ENCODE results near the gene PSMB11.

Gene PSMB11

DNA sequence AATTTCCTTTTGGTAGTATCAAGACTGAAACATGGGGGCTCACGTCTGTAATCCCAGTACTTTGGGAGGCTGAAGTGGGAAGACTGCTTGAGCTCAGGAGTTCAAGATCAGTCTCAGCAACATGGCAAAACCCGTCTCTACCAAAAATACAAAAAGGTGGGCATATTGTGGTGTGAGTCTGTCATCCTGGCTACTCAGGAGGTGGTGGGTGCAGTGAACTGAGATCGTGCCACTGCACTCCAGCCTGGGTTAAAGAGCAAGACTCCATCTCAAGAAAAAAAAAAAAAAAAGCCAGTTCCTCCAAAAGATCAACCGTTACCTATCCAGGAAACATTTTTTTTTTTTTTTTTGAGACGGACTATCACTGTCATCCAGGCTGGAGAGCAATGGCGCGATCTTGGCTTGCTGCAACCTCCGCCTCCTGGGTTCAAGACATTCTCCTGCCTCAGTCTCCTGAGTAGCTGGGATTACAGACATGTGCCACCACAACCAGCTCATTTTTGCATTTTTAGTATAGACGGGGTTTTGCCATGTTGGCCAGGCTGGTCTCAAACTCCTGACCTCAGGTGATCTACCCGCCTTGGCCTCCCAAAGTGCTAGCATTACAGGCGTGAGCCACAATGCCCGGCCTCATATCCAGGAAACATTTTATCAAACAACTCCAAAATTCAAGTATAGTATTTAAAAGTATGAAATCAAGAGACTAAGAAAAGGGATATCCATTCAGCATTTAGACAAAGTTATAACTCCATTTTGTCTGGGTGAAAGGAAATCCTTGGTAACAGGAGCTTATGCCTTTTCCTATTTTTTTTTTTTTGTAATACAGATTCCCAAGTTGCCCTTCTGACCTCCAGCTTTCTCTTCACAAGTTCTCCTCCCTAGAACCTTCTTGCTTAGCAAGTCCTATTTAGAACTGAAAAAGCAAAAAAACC, 49.5 kb downstream of the PSMB11 start:
- no peak for DNase-seq

DNA sequence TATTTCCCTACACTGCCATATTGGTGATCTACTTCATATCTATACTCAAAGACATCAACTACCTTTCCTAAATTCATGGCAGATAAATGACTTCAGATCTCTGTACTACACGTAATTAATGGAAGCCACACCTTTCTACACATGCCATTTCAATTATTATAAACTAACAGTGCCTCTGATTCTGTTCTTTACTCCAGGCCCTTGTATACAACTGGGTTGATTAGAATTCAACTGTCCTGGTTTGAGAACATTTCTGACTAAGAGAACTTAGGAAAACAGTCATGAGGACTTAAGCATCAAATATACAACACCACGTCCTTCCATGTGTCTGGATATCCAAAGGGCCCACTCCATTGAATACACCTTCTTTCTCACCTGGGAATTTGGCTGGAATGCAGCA, 51.1 kb downstream of the PSMB11 start:
- no peak for DNase-seq

DNA sequence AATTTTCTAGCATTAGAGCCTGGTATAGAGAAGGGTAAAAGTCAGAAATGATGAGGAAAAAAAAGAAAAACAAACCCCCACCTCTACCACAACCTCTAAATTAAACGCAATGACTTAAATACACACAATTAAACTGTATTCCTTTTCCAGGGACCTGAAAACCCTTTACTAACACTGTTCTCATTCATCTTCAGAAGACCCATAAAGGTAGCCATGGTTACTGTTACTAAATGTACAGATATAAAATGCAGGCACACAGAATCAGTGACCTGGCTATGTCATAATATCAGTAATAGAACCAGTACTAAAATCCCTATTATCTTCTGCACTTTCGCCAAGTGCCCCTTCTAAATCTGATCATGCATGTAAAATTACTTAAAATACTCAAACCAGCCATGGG, 51.5 kb downstream of the PSMB11 start:
- DNase-seq, result no peak
